NCI-H2196 treated with DMSO at 0.1 percent for 48 hours (cell line): ENCODE results near the gene STAC2.

Experiments used
- DNase-seq: peaks from one replicate; lab custom pipeline; 2025; ENCODE audit not compliant: unreplicated experiment; lab: John Stamatoyannopoulos, UW

Gene STAC2

GRCh38 chr17:39210093-39210434 is 15.7 kb downstream of the STAC2 start:
- no peak for DNase-seq

DNA sequence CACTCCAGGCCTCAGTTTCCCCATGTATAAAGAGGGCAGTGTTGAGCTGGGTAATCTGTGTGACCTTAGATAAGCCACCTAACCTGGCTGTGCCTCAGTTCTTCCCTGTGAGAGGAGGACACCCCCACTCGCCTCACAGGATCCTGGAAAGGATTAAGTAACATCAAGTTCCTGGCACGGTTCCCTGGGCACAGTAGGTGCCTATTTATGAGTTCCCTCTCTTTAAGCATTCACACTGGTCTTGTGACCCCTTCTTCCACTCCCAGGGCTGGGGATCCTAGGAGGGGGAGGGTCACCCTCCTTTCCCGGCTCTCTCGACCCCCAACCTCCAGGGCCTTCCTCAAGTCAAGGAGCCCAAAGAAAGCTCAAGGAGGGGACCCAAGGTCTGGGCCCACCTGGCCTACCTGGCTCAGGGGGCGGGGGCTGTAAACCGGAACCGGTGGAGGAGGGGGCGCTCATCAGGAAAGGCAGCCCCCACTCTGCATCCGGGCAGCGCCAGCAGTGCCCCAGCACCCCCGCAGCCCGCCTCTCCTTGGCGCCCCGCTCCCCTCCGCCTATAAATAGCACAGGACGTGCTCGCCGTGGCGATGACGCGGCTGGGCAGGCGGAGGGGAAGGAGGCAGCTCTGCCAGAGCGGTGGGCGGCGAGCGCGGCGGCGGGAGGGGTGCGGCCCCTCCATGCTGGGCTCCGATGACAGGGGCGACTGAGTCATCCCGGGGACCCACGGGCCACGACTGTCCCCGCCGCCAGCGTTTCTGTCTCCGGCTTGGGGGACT is 16.2 kb downstream of the STAC2 start:
- no peak for DNase-seq

DNA sequence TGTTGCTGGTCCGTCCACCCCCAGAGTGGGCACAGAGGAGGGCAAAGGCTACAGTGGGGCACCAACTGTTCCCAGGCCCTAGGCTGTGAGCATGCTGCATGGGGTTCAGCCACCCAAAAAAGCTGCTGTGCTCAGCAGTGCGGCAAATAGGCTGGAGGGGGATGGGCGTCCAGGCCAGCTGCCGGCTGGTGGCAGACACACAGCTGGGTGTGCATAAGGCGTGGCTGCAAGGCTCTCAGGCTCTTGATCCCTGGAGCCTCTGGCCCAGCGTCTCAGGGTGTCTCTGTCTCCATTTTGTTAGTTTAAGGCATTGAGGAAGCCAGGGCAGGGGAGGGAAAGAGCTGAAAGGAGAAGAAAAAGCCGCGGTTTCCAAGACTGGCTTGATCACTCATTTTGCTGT is 16.9 kb downstream of the STAC2 start:
- no peak for DNase-seq

- no peak for DNase-seq
Observed at GRCh38 chr17:39208136-39208535, 17.6 kb downstream of the STAC2 start.

- no peak for DNase-seq
Observed at GRCh38 chr17:39205112-39205526, 20.6 kb downstream of the STAC2 start.

- no peak for DNase-seq
Observed at GRCh38 chr17:39204245-39204644, 21.5 kb downstream of the STAC2 start.

- DNase-seq = no peak
Observed at GRCh38 chr17:39200957-39201510, 24.7 kb downstream of the STAC2 start.

- DNase-seq = no peak
Observed at GRCh38 chr17:39200070-39200879, 25.5 kb downstream of the STAC2 start, which contains the start of gene RPL19. TSS of gene RPL19 (plus strand) at chr17:39200283. CDS start at chr17:39200345, 62 bp downstream.

DNA sequence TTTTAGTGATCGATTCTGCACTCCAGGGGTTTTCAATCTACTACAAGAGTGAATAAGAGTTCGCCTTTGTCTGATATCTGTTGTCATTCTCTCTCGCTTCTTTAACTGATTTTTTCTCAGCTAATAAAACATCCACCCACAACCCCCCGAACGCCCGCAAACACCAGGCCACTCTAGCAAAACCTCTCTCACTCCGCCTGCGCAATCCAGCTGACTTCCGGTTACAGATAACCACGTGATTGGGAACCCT is 26.0 kb downstream of the STAC2 start:
- DNase-seq = peak; percentile 62

DNA sequence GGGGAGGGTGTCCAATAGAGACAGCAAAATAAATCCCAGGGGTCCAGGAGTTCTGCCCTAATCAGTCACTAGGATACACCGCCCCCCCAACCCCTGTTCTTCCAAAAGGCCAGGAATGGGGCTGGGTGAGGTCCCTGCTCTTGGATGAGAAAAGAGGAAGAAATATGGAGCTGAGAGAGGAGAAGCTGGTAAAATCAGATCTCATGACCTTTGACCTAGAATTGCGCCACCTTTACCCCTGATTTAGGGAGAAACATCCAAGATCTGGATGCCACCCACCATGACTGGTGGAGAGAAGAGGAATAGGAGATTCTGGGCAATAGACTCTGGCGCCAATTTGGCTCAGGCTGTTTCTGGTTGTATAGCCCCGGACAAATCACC is 27.6 kb downstream of the STAC2 start:
- no peak for DNase-seq

GRCh38 chr17:39197380-39198185 is 28.2 kb downstream of the STAC2 start, which contains the start of gene CACNB1:
TSS of gene CACNB1 (minus strand) at chr17:39197669. CDS start at chr17:39197495, 174 bp downstream.
- peak; percentile 33 for DNase-seq

DNA sequence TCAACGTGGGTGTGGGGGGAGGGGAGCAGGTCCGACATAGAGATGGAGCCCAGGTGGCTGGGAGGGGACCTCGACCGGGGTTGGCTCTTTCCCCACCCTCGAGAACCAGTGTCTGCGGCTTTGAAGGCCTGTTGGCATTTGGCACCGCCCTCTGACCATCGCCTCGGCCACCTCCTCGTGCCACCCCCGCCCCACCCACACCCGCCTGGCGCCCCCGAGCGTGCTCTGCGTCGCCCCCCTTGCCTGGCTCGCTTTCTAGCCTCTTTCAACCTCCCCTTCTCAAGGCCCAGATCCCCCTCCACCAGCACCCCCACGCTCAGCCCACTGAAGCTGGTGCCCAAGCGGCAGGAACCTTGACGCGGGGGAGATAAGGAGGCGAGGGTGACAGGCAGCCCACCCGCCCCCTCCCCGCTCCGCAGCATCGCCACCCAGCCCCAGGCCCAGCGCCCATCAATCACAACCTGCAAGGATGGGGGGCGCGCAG is 28.9 kb downstream of the STAC2 start:
- DNase-seq = no peak

DNA sequence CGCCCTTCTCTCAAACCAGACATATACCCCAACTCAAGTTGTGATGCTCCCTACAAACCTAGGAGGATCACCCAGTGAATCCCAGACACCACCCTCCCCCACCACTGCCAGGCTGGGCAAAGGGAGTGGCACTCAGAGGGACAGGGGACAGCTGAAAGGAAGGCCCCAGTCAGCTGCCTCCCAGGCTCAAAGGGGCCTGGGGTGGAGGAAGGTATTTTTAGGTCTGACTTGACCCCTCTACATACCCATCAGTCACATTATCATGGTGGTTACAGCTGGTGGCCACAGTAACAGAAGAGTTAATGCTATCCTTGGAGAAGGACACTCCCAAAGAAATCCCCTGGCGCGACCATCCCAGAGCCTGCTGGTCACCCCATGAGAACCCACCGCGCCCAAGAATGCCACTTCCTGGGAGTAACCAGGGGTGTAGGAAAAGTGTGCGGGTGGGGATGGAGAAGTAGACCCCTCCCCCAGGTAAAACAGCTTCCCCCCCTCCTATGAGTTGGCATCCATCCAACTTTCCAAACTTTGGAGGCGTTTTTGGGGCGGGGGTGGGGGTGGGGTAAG is 29.4 kb downstream of the STAC2 start:
- DNase-seq = no peak

DNA sequence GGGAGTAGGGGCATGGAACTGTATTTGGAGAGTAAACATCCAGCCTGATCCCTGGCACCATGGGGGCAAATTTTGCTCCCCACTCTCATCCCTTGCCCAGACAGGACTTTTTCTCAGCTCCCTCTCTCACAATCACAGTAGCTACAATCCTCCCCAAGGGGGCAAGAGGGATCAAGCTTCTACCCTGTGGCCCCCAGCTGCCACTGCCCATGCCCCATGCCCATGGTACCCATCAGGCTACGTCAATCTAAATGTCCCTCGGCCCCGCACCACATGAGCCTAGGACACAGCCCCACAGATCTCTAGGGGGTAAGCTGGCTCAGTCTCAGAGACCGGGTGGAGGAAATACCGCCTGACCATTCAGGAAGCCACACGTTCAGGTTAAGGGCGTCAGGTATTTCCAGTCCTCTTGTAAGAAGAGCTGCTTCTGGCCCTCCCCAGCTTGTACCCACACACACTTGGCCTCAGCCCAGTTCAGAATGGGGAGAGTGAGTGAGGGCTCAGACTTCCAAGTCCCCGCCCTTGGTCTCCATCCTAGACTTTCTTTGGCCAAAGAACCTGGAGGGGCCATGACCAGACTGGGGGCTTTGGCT is 30.1 kb downstream of the STAC2 start:
- no peak for DNase-seq

DNA sequence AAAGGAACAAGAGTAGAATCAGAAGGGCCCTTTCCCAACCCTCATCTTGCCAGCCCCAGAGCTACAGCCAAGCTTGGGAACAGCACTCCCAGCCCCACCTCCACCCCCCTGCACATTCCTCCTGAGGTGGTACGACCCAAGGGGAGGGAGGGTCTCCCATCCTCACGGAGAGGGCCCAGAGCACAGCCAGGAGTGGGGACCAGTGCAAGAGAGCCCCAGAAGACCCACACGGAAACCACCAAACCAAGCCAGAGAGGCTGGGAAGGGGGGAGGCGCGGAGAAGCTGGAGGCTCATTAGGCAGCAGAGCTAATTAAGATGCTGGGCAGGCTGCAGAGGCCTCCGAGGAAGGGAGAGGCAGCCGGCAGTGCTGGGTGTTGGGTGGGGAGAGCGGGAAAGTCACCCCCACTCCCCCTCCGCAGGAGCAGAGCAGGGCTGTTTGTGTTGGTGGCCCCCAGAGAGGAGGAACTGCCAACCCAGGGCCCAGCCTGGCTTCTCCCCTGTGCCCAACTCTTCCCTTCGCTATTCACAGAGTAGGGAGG is 30.7 kb downstream of the STAC2 start:
- no peak for DNase-seq

GRCh38 chr17:39194089-39194984 is 31.4 kb downstream of the STAC2 start:
- DNase-seq = no peak

DNA sequence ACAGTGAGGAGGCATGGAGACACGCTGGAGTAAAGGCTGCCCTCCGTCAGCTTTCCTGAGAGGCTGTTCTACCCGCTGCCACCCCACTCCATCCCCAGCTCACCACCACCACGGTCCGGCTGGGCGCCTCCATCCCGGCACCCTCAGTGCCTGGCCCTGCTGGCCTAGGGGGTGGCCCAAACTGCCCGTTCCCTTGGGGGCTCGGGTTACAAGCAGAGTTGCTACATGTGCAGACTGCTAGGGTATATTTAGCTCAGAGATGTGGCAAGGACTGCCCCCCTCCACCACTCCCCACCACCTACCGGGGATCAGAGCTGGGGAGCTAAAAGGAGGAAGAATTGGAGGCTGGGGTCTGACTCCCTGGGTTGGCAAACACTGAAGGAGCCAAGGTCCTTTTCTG is 32.4 kb downstream of the STAC2 start:
- DNase-seq = no peak

- DNase-seq = no peak
Observed at GRCh38 chr17:39192901-39193300, 32.8 kb downstream of the STAC2 start.
